Diencephalon (tissue), 1 donor: Measurements from ENCODE around the gene GOLGA6L9. TPM values are rescaled to one million over a fixed set of nuclear protein-coding genes. Genes with fewer than 3 reads are reported as not detected.

Experiments used
- small RNA-seq: library from RNA; depleted of rRNA; stranded (forward); fragments of <200 nt; gene quantifications from one replicate; pipeline ENCODE3, GENCODE V24; 2014
- total RNA-seq: library from RNA; depleted of rRNA; stranded (reverse); fragments of >200 nt; gene quantifications from one replicate; pipeline ENCODE4 v1.2.3, GENCODE V29; 2014

GOLGA6L9 gene, protein sequence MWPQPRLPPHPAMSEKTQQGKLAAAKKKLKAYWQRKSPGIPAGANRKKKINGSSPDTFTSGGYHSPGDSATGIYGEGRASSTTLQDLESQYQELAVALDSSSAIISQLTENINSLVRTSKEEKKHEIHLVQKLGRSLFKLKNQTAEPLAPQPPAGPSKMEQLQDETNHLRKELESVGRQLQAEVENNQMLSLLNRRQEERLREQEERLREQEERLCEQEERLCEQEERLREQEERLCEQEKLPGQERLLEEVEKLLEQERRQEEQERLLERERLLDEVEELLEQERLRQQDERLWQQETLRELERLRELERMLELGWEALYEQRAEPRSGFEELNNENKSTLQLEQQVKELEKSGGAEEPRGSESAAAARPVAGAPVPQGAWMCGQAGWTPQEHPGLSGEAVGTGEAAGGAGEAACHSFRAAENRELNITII
- total RNA-seq, result 5.1 TPM

GRCh38 chr15:82429693-82430092 lies at the start of gene GOLGA6L9:
Gene GOLGA6L9 (plus strand): TSS chr15:82429816. CDS start chr15:82430080, 264 bp downstream.

Small RNA genes within 50 kb of the gene (small RNA-seq; reads per million reads assigned to genes)
- not detected for gene AC245033.3

Other genes with a start within 250 kb of the GOLGA6L9 start
- gene EFL1, start 167.1 kb upstream of the GOLGA6L9 start, total RNA-seq, result 27.5 TPM
- gene SAXO2, start 167.0 kb upstream of the GOLGA6L9 start, total RNA-seq, result 14.8 TPM
- 2.5 TPM for gene GOLGA6L10, start 80.3 kb upstream of the GOLGA6L9 start, total RNA-seq
- 1,366 TPM for gene RPS17, start 110.6 kb downstream of the GOLGA6L9 start, total RNA-seq
- gene CPEB1, start 217.5 kb downstream of the GOLGA6L9 start, total RNA-seq, result 10.8 TPM